ENCODE data around the gene NDUFS8. TPM values are rescaled to one million over a fixed set of nuclear protein-coding genes. Genes with fewer than 3 reads are reported as not detected.

NDUFS8 gene
- total RNA-seq, 1 donor from 2014 or later, result 84.0 TPM

DNA sequence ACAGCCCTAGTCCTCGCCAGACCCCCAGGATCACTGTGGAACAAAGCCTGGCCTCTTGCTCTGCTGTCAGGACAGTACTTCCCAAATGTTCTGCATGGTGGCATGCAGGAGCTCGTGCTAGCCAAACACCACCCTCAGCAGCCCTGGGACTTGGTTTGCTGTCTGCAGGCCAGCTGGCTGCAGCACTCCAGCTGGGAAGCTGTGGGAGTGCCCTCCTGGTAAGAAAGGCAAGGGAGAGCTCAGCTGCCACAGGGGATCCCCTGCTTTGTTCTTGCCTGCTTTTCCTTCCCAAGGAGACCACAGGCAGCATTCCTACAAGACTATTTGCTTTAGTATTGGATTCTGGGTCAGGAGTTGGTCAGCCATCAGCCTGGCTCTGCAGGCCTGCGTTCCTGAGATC lies 36.3 kb downstream of the NDUFS8 start:
- Histone ChIP-seq H3K4me3 (ENCODE audit: low read depth, low read length) (no peak overlapping the region), H3K27me3 (ENCODE audit: control insufficient read depth, insufficient read depth, low read length) (no peaks in the 10 kb centered on the region), H3K36me3 (ENCODE audit: control insufficient read depth, insufficient read depth, low read length) (peaks cover 2% of the 10 kb centered on the region)
- FAIRE-seq (no peak), DNase-seq (ENCODE audit: low read depth) (no peak)
- TF ChIP-seq, protein P1, sequence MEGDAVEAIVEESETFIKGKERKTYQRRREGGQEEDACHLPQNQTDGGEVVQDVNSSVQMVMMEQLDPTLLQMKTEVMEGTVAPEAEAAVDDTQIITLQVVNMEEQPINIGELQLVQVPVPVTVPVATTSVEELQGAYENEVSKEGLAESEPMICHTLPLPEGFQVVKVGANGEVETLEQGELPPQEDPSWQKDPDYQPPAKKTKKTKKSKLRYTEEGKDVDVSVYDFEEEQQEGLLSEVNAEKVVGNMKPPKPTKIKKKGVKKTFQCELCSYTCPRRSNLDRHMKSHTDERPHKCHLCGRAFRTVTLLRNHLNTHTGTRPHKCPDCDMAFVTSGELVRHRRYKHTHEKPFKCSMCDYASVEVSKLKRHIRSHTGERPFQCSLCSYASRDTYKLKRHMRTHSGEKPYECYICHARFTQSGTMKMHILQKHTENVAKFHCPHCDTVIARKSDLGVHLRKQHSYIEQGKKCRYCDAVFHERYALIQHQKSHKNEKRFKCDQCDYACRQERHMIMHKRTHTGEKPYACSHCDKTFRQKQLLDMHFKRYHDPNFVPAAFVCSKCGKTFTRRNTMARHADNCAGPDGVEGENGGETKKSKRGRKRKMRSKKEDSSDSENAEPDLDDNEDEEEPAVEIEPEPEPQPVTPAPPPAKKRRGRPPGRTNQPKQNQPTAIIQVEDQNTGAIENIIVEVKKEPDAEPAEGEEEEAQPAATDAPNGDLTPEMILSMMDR (IDR thresholded peaks at IDR 0.05; ENCODE audit: insufficient read depth, low read length, severe bottlenecking), result no peak

- TF ChIP-seq, protein P1 (IDR thresholded peaks at IDR 0.05; ENCODE audit: insufficient read depth, low read length, severe bottlenecking), result no peak
- H3K4me3 ChIP-seq (ENCODE audit: low read depth, low read length), result no peak overlapping the region
- FAIRE-seq, result no peak
- peaks cover 2% of the 10 kb centered on the region for H3K36me3 ChIP-seq (ENCODE audit: control insufficient read depth, insufficient read depth, low read length)
- H3K27me3 ChIP-seq (ENCODE audit: control insufficient read depth, insufficient read depth, low read length), result no peaks in the 10 kb centered on the region
- no peak for DNase-seq (ENCODE audit: low read depth)
Measured at GRCh38 chr11:68067991-68068390, 37.5 kb downstream of the NDUFS8 start.

GRCh38 chr11:68071281-68072048 lies 41.0 kb downstream of the NDUFS8 start:
- Histone ChIP-seq H3K27me3 (ENCODE audit: control insufficient read depth, insufficient read depth, low read length) (no peaks in the 10 kb centered on the region), H3K36me3 (ENCODE audit: control insufficient read depth, insufficient read depth, low read length) (peaks cover 2% of the 10 kb centered on the region), H3K4me3 (ENCODE audit: low read depth, low read length) (no peak overlapping the region)
- TF ChIP-seq, protein P1 (IDR thresholded peaks at IDR 0.05; ENCODE audit: insufficient read depth, low read length, severe bottlenecking), result no peak
- FAIRE-seq, result no peak
- no peak for DNase-seq (ENCODE audit: low read depth)

DNA sequence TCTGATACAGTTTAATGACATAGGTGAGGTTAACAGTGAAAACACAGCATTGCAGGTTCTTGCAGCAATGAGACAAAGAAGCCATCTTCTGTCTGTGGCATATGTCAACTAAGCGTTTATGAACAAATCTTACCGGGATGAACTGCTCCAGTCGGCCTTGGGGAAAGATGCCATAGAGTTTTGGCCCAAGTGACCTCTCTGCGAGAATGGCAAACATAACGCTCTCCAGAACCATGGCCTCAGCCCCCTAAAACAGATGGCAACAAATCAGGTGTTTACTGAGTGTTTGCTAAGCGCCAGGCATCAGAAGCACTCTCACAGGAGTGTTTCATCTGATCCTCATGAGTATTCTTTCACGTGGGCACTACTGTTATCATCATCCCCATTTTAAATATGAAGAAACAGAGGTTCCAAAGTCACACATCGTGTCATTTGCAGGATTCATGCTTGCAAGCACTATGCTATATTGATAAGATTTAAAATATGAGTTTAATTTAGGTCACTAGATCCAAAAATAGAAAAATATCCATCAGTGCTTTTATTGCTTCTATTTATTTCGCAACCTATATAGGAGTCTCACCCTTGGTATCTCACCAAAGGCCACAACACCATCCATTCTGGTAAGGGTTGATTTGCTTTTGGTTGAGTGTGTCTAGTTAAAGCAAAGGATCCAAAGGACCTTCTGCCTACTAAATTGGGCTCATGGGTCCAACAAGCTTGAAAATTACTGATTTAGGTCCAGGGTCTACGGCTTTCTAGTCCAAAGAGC lies 44.3 kb downstream of the NDUFS8 start:
- no peak for FAIRE-seq
- TF ChIP-seq, protein P1 (IDR thresholded peaks at IDR 0.05; ENCODE audit: insufficient read depth, low read length, severe bottlenecking), result no peak
- Histone ChIP-seq H3K4me3 (ENCODE audit: low read depth, low read length) (no peak overlapping the region), H3K27me3 (ENCODE audit: control insufficient read depth, insufficient read depth, low read length) (no peaks in the 10 kb centered on the region), H3K36me3 (ENCODE audit: control insufficient read depth, insufficient read depth, low read length) (no peaks in the 10 kb centered on the region)
- no peak for DNase-seq (ENCODE audit: low read depth)

DNA sequence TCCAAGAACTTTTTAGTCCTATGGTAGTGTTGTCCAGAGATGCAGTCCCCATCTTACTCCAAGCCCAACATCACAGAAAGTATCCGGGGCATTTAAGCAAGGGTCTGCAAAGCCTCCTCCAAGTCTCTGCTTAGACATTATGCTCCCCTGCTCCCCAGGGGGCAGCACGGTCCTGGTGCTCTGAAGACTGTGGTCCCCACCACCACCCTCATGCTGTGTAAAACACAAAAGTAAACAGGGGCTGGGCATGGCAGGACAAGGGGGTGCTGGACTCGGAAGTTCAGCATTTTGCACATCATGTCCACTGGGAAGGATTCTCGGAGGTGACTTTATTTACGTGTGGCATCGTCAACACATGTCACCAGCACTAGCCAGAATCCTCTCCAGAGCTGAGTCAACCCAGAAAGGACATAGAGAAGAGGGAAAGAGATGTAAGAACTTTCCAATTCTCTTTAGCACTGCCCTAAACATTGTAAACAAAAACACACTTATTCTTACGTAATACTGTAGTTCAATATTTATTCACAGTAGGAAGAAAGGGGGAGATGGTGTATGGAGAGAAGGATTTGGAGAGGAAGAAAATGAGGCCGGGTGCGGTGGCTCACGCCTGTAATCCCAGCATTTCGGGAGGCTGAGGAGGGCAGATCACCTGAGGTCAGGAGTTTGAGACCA lies 46.0 kb downstream of the NDUFS8 start:
- H3K36me3 ChIP-seq (ENCODE audit: control insufficient read depth, insufficient read depth, low read length), result no peaks in the 10 kb centered on the region
- FAIRE-seq (no peak), DNase-seq (ENCODE audit: low read depth) (no peak)
- no peak overlapping the region for H3K4me3 ChIP-seq (ENCODE audit: low read depth, low read length)
- H3K27me3 ChIP-seq (ENCODE audit: control insufficient read depth, insufficient read depth, low read length), result no peaks in the 10 kb centered on the region
- TF ChIP-seq, protein P1 (IDR thresholded peaks at IDR 0.05; ENCODE audit: insufficient read depth, low read length, severe bottlenecking), result peak; percentile 4
